ENCODE results near the gene UGT1A5.

DNA sequence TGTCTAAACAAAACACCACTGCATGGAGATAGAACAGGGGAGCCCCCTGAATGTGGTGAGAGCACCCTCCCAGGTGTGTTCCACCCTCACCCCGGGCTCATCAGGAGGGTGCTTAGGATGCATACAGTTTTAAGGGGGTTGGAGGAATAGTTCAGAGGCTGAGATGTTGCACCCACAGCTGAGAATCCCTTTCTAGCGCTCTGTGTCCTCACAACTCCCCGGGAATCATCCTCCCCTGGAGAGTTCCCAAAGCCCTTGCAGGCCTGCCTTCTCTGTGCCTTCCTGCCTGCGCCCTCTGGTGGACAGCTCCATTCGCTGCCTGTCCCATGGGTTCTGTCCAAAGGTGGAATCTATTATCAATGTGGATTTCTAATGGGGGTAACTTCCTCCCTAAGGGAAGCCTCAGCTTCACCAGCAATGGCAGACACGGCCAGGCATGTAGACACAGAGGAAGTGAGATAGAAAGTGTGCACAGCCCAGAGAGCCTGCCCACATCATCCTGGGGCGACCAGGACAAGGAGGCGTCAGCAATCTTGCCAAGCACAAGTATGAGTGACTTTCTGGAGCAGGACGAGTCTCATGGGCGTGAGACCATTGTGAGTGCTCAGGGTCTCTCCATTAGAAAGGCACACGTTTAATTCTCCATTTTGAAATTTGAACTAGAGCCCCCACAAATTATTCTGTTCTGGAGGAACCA is 1.2 kb upstream of the UGT1A5 start:
- TF ChIP-seq CTCF (conservative IDR thresholded peaks at IDR 0.05) (peak; percentile 91), ZFX (IDR thresholded peaks at IDR 0.05) (no peak)
